Cardiac muscle cell (in vitro differentiated cells and primary cell): ENCODE data around the gene LHB. TPM values are rescaled to one million over a fixed set of nuclear protein-coding genes. Genes with fewer than 3 reads are reported as not detected.
"Not testable (repeated sequence)": the region's sequence is repeated elsewhere in the genome, so short reads cannot be mapped to it uniquely, and the experiment has no call there.

Experiments
- DNase-seq, 2 donors: peaks; one replicate each; pipeline versions ENCODE4 v3.0.0 to v3.0.0-alpha.2; 2010 to 2017; ENCODE audit warnings: low read depth in 1 of 2, low spot score in 1 of 2
- H3K27ac ChIP-seq: fragments of 200-600 bp; sonication (generic); 2 replicates; pipeline ENCODE4 v1.5.1; 2016
- H3K27me3 ChIP-seq: fragments of 200-600 bp; sonication (generic); 2 replicates; pipeline ENCODE4 v1.6.0; 2016; ENCODE audit warnings: control low read depth
- H3K36me3 ChIP-seq: fragments of 200-600 bp; sonication (generic); 2 replicates; pipeline ENCODE4 v1.5.1; 2016; ENCODE audit warnings: control low read depth
- H3K4me1 ChIP-seq: fragments of 200-600 bp; sonication (generic); 2 replicates; pipeline ENCODE4 v1.8.1; 2017; ENCODE audit warnings: low read depth, mild to moderate bottlenecking, mixed run types
- H3K4me3 ChIP-seq: fragments of 200-600 bp; sonication (generic); 2 replicates; pipeline ENCODE4 v1.5.1; 2016; ENCODE audit warnings: mild to moderate bottlenecking
- H3K9me3 ChIP-seq: fragments of 200-600 bp; sonication (generic); 2 replicates; pipeline ENCODE4 v1.5.1; 2017; ENCODE audit warnings: low read depth, mild to moderate bottlenecking, control low read depth
- polyA plus RNA-seq: library from polyadenylated mRNA; unstranded; fragments of >200 nt; fragmentation: Nextera tagmentation; extraction: Ambion mirVana; gene quantifications from 2 replicates; pipeline ENCODE4 v1.2.1, GENCODE V29; 2016
- total RNA-seq: library from RNA; depleted of rRNA; stranded (reverse); fragments of >200 nt; gene quantifications from 2 replicates; pipeline ENCODE4 v1.2.3, GENCODE V29; 2016
- TF ChIP-seq, protein P1 (sequence below): IDR thresholded peaks from 2 replicates; pipeline ENCODE4 v1.5.1; 2012; ENCODE audit warnings: low read depth, mild to moderate bottlenecking, low read length

The LHB gene
- total and polyA plus RNA-seq, 2 experiments from 2014 or later: 1.8 TPM; not detected in 1

DNA sequence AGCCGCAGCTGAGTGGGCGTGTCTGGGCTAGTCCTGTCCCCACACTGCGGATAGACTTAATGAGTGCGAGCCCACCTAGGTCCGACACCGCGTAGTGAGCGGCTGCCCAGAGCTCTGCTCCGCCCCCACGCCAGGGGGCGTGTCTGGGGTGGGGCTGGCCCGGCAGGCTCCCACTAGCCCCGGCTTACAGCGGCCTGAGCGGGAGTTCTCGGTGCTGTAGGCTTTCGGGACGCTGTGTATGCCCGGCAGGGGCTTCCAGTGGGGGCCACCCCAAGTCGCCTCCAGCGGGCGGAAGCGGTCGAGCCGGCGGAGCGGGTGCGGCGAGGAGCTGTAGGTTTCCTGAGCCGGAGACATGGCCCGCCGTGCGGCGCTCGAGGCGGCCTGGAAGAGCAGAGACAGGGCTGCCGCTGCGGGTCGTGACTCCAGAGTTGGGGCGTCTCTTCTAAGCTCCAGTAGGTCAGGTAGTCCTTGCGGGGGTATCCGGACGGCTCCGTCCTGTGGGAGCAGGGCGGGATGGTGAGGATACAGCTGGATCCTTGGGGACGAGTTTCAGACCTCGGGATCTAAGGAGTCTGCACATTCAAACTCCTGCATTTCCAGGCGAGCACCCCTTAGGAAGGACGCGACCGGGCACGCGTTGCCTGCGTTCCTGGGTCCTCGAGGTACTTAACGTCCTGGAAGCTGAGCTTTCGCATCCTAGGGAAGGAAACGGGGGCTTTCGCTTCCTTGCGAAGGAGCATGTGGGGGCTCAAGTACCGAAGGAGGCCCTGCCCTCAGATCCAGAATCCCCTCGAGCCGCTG, 39.4 kb upstream of the LHB start:
- Histone ChIP-seq H3K27ac (no peak overlapping the region), H3K9me3 (no peaks in the 10 kb centered on the region), H3K4me1 (peaks cover 4% of the 10 kb centered on the region), H3K36me3 (no peaks in the 10 kb centered on the region), H3K27me3 (no peaks in the 10 kb centered on the region), H3K4me3 (peak overlapping the region; percentile 49)
- TF ChIP-seq, protein P1, sequence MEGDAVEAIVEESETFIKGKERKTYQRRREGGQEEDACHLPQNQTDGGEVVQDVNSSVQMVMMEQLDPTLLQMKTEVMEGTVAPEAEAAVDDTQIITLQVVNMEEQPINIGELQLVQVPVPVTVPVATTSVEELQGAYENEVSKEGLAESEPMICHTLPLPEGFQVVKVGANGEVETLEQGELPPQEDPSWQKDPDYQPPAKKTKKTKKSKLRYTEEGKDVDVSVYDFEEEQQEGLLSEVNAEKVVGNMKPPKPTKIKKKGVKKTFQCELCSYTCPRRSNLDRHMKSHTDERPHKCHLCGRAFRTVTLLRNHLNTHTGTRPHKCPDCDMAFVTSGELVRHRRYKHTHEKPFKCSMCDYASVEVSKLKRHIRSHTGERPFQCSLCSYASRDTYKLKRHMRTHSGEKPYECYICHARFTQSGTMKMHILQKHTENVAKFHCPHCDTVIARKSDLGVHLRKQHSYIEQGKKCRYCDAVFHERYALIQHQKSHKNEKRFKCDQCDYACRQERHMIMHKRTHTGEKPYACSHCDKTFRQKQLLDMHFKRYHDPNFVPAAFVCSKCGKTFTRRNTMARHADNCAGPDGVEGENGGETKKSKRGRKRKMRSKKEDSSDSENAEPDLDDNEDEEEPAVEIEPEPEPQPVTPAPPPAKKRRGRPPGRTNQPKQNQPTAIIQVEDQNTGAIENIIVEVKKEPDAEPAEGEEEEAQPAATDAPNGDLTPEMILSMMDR: peak; percentile 31
- peak; percentile 47 to 69 for DNase-seq

DNA sequence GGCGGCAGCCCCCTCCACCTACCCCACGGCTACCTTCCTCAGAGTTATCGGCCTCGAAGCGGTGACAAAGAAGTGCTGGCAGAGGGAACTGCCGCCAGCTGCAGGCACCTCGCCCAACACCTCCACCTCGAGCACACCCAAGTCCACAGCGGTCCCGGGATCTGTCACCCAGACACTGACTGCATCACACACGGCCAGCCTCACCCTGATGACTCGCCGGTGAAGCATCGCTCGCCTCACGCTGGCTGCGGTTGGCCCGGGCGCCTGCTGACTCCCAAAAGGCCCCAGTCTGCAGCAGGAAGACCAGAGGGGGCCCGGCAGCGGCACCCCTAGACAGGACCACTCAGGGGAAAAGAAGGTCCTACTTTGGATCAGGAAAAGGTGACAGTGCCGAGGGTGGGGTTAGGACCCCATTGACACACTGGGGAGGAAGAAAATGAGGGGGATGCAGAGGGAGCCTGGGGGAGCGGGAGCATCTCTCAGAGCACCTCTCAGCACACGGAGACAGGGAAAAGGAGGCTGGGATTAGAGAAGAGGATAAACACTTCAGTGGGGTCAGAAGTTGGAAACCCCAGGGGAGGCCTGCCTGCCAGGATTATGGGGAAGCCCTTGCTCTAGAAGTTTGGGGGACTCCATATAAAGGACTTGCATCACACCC, 33.6 kb upstream of the LHB start:
- DNase-seq: peak in 1 of 2 donors; percentile 20
- H3K27me3 ChIP-seq, H3K4me3 ChIP-seq, H3K4me1 ChIP-seq, H3K9me3 ChIP-seq, H3K36me3 ChIP-seq, H3K27ac ChIP-seq: not testable (repeated sequence)

DNA sequence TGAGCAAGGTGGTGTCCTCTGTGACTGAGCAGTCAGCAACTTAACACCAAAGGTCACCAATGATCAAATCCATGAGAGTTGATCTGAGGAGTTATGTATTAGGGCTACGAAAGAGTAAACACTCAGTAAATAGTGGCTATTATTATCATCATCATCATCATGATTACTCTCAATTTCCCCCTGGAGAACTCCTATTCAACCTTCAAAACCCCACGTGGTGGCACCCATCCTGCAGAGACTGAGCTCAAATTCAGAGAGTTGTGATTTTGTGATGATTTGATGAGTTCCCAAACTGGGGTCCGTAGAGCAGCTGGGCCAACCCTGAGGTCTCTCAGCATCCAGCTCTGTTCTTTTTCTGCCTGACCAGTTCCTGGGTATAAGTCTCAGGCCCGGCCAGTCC, 32.9 kb upstream of the LHB start:
- H3K27ac ChIP-seq: not testable (repeated sequence)

DNA sequence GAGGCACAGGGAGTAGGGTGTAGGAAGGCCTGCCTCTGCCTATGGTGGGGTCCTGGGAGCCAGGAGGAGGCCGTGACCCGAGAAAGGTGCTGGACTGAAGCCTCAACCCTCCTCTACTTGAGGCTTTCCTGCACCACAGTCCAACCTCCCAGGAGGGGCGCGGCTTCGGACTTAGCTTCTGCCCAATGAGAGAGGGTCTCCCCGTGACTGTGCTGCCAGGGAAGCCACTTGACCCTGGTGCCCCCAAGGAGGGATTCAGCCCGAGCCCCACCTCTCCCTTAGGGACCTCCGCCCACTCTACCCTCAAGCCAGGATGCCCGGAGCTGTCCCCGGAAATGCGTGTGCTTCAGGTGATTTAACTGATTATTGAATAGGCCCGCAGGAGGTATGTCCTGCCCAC, 32.1 kb upstream of the LHB start, which contains the start of gene CGB8:
Gene CGB8, minus strand, starts transcription at position 101 of the 400 bp plus-strand sequence. CDS start 372 bp downstream, outside the sequence.
- not testable (repeated sequence) for DNase-seq, H3K4me1 ChIP-seq

More for the DNA sequence above, 32.9 kb upstream of the LHB start:
- H3K4me1 ChIP-seq, H3K36me3 ChIP-seq, H3K4me3 ChIP-seq, DNase-seq, H3K27me3 ChIP-seq, H3K9me3 ChIP-seq: not testable (repeated sequence)

DNA sequence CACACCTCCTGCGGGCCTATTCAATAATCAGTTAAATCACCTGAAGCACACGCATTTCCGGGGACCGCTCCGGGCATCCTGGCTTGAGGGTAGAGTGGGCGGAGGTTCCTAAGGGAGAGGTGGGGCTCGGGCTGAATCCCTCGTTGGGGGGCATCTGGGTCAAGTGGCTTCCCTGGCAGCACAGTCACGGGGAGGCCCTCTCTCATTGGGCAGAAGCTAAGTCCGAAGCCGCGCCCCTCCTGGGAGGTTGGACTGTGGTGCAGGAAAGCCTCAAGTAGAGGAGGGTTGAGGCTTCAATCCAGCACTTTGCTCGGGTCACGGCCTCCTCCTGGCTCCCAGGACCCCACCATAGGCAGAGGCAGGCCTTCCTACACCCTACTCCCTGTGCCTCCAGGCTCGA, 26.7 kb upstream of the LHB start, which contains the start of gene CGB5:
Gene CGB5, plus strand, starts transcription at position 301 of the 400 bp plus-strand sequence. CDS start 362 bp downstream, outside the sequence.
- not testable (repeated sequence) for H3K9me3 ChIP-seq, DNase-seq, H3K27ac ChIP-seq, H3K4me1 ChIP-seq, H3K4me3 ChIP-seq, H3K36me3 ChIP-seq, H3K27me3 ChIP-seq

More for the DNA sequence above, 32.1 kb upstream of the LHB start, which contains the start of gene CGB8:
- H3K9me3 ChIP-seq, H3K36me3 ChIP-seq, H3K4me3 ChIP-seq, H3K27ac ChIP-seq, H3K27me3 ChIP-seq: not testable (repeated sequence)

DNA sequence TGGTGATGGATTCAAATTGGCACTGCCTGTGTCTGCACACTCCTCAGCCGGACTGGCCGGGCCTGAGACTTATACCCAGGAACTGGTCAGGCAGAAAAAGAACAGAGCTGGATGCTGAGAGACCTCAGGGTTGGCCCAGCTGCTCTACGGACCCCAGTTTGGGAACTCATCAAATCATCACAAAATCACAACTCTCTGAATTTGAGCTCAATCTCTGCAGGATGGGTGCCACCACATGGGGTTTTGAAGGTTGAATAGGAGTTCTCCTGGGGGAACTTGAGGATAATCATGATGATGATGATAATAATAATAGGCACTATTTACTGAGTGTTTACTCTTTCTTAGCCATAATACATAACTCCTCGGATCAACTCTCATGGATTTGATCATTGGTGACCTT, 25.8 kb upstream of the LHB start:
- H3K36me3 ChIP-seq, H3K27me3 ChIP-seq, H3K4me1 ChIP-seq, H3K27ac ChIP-seq, DNase-seq, H3K9me3 ChIP-seq, H3K4me3 ChIP-seq: not testable (repeated sequence)

DNA sequence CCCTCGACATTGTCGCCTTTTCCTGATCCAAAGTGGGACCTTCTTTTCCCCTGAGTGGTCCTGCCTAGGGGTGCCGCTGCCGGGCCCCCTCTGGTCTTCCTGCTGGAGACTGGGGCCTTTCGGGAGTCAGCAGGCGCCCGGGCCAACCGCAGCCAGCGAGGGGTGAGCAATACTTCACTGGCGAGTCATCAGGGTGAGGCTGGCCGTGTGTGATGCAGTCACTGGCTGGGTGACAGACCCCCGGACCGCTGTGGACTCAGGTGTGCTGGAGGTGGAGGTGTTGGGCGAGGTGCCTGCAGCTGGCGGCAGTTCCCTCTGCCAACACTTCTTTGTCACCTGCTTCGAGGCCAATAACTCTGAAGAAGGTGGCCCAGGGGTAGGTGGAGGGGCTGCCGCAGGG, 25.3 kb upstream of the LHB start:
- Histone ChIP-seq H3K36me3 (no peaks in the 10 kb centered on the region), H3K4me1 (no peaks in the 10 kb centered on the region), H3K27ac (no peak overlapping the region), H3K9me3 (no peaks in the 10 kb centered on the region), H3K27me3 (no peaks in the 10 kb centered on the region), H3K4me3 (no peak overlapping the region)
- DNase-seq: no peak
- TF ChIP-seq, protein P1: no peak

DNA sequence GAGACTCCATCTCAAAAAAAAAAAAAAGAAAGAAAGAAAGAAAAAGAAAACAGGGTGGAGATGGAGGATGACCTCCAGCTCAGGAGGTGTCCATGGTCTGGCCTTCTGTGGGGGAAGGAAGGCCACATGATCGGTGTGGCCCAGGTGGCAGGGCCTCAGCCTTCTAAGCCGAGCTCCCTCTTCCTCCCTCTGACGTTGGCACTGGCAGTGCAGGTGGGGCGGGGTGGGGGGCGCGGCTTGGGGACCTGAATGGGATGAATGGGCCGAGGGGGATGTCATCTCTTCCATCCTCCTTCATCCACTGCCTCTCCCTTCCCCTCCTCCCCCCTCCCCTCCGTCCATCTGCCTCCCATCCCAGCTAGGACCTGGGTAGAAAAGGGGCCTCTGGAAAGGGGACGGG, 22.8 kb upstream of the LHB start:
- not testable (repeated sequence) for H3K9me3 ChIP-seq, H3K36me3 ChIP-seq, H3K27me3 ChIP-seq, H3K4me3 ChIP-seq, H3K4me1 ChIP-seq, DNase-seq, H3K27ac ChIP-seq

DNA sequence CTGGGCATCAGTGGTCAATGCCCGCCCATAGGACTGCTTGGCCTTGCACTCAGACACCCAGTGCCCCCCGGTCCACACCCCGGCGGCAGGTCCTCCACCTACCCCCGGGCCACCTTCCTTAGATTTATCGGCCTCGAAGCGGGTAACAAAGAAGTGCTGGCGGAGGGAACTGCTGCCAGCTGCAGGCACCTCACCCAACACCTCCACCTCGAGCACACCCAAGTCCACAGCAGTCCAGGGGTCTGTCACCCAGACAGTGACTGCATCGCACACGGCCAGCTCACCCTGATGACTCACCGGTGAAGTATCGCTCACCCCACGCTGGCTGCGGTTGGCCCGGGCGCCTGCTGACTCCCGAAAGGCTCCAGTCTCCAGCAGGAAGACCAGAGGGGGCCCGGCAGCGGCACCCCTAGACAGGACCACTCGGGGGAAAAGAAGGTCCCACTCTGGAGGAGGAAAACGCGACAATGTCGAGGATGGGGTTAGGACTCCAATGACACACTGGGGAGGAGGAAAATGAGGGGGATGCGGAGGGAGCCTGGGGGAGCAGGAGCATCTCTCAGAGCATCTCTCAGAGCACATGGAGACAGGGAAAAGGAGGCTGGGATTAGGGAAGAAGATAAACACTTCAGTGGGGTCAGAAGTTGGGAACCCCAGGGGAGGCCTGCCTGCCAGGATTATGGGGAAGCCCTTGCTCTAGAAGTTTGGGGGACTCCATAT, 21.8 kb upstream of the LHB start:
- DNase-seq, H3K27me3 ChIP-seq, H3K36me3 ChIP-seq, H3K27ac ChIP-seq, H3K9me3 ChIP-seq, H3K4me1 ChIP-seq, H3K4me3 ChIP-seq: not testable (repeated sequence)

DNA sequence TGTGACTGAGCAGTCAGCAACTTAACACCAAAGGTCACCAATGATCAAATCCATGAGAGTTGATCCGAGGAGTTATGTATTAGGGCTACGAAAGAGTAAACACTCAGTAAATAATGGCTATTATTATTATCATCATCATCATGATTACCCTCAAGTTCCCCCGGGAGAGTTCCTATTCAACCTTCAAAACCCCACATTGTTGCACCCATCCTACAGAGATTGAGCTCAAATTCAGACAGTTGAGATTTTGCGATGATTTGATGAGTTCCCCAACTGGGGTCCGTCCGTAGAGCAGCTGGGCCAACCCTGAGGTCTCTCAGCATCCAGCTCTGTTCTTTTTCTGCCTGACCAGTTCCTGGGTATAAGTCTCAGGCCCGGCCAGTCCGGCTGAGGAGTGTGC, 21.2 kb upstream of the LHB start:
- H3K36me3 ChIP-seq, H3K9me3 ChIP-seq, H3K27me3 ChIP-seq, H3K4me1 ChIP-seq, DNase-seq, H3K4me3 ChIP-seq, H3K27ac ChIP-seq: not testable (repeated sequence)
